ENCODE measurements around the gene LTB4R2.

DNA sequence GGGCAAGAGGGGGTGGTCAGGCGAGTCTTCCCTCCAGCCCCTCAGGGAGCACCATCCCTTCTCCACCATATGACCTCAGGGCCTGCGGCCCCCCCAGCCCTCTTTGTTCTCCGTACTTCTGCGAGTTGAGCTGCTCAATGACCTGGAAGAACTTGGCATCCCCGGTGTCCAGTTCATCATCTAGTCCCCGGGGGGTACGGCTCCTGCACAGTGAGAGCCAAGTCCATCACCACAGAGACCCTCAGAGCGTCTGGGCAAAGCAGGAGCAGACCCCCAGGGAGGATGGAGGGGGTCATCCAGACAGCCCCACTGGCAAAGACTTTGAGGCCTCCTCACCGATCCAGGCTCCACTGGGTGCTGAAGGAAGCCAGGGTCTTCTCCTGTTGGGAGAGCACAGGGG lies 16.0 kb downstream of the LTB4R2 start:
- TF ChIP-seq, protein P1, sequence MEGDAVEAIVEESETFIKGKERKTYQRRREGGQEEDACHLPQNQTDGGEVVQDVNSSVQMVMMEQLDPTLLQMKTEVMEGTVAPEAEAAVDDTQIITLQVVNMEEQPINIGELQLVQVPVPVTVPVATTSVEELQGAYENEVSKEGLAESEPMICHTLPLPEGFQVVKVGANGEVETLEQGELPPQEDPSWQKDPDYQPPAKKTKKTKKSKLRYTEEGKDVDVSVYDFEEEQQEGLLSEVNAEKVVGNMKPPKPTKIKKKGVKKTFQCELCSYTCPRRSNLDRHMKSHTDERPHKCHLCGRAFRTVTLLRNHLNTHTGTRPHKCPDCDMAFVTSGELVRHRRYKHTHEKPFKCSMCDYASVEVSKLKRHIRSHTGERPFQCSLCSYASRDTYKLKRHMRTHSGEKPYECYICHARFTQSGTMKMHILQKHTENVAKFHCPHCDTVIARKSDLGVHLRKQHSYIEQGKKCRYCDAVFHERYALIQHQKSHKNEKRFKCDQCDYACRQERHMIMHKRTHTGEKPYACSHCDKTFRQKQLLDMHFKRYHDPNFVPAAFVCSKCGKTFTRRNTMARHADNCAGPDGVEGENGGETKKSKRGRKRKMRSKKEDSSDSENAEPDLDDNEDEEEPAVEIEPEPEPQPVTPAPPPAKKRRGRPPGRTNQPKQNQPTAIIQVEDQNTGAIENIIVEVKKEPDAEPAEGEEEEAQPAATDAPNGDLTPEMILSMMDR (IDR thresholded peaks at IDR 0.05): no peak
- TF ChIP-seq POLR2A (IDR thresholded peaks at IDR 0.05): no peak

Measured in heart left ventricle (tissue), 13 donors.